HepG2 (cell line): ENCODE measurements around the gene ZBTB37. TPM values are rescaled to one million over a fixed set of nuclear protein-coding genes. Genes with fewer than 3 reads are reported as not detected.

ENCODE experiments used
- AHDC1 ChIP-seq: sonication (generic); formaldehyde crosslinking; IDR thresholded peaks from 2 replicates; pipeline ENCODE4 v1.5.1; 2020; ENCODE audit warnings: mild to moderate bottlenecking, missing genetic modification reagents, borderline replicate concordance
- CEBPG ChIP-seq: IDR thresholded peaks from 2 replicates; pipeline ENCODE4 v1.6.1; 2016
- CENPX ChIP-seq: sonication (generic); formaldehyde crosslinking; IDR thresholded peaks from 2 replicates; pipeline ENCODE4 v1.9.0; 2021; ENCODE audit warnings: mild to moderate bottlenecking, missing genetic modification reagents, moderate library complexity
- CREB3 ChIP-seq: sonication (generic); formaldehyde crosslinking; IDR thresholded peaks from 2 replicates; pipeline ENCODE4 v1.5.0; 2020; ENCODE audit warnings: missing genetic modification reagents
- DDIT3 ChIP-seq: sonication (generic); formaldehyde crosslinking; IDR thresholded peaks from 2 replicates; pipeline ENCODE4 v1.4.0; 2020; ENCODE audit warnings: mild to moderate bottlenecking, missing genetic modification reagents
- KDM3A ChIP-seq: IDR thresholded peaks from 2 replicates; pipeline ENCODE4 v1.6.1; 2018; ENCODE audit warnings: low read depth, missing compliant biosample characterization
- PHF20 ChIP-seq: sonication (generic); formaldehyde crosslinking; IDR thresholded peaks from 2 replicates; pipeline ENCODE4 v1.5.0; 2020; ENCODE audit warnings: mild to moderate bottlenecking, missing genetic modification reagents
- POLR2AphosphoS5 ChIP-seq: IDR thresholded peaks from 2 replicates; pipeline ENCODE4 v1.6.1; 2012; ENCODE audit warnings: low read depth, low read length
- RELA ChIP-seq: sonication (generic); formaldehyde crosslinking; IDR thresholded peaks from 2 replicates; pipeline ENCODE4 v1.4.0; 2020; ENCODE audit warnings: missing genetic modification reagents
- RNF2 ChIP-seq: fragments of 450-650 bp; conservative IDR thresholded peaks from 2 replicates; pipeline ENCODE4 v1.6.1; 2016; ENCODE audit warnings: low read depth
- RXRA ChIP-seq: sonication (generic); formaldehyde crosslinking; IDR thresholded peaks from 2 replicates; pipeline ENCODE4 v1.5.1; 2020; ENCODE audit warnings: missing genetic modification reagents
- SRF ChIP-seq: IDR thresholded peaks from 2 replicates; pipeline ENCODE4 v1.6.1; 2011; ENCODE audit warnings: mild to moderate bottlenecking, low read depth, low read length, moderate library complexity
- TP53 ChIP-seq: sonication (generic); formaldehyde crosslinking; conservative IDR thresholded peaks from 2 replicates; pipeline ENCODE4 v1.4.0; 2020; ENCODE audit warnings: missing genetic modification reagents
- ZBTB10 ChIP-seq: sonication (generic); formaldehyde crosslinking; IDR thresholded peaks from 2 replicates; pipeline ENCODE4 v1.4.0; 2020; ENCODE audit warnings: missing genetic modification reagents, borderline replicate concordance
- ZNF280D ChIP-seq: sonication (generic); formaldehyde crosslinking; IDR thresholded peaks from 2 replicates; pipeline ENCODE4 v1.5.1; 2020; ENCODE audit warnings: mild to moderate bottlenecking, missing genetic modification reagents
- ZNF326 ChIP-seq: sonication (generic); formaldehyde crosslinking; IDR thresholded peaks from 2 replicates; pipeline ENCODE4 v1.4.0; 2020; ENCODE audit warnings: missing genetic modification reagents, borderline replicate concordance
- ZNF530 ChIP-seq: sonication (generic); formaldehyde crosslinking; IDR thresholded peaks from 2 replicates; pipeline ENCODE4 v1.5.0; 2020; ENCODE audit warnings: low read depth, mild to moderate bottlenecking, missing genetic modification reagents
- polyA plus RNA-seq, 8 experiments: library from polyadenylated mRNA; depleted of rRNA in 3 of 8; stranded (reverse) in 7 of 8; unstranded in 1 of 8; fragments of >200 nt; fragmentation: Illumina TruSeq in 4 of 8; extraction: Trizol in 4 of 8; gene quantifications; 2 replicates each; pipeline versions ENCODE4 v1.2.1 to v1.2.3, GENCODE V29; 2011 to 2016; ENCODE audit warnings: low read depth in 4 of 8, missing spikeins in 1 of 8, mixed read lengths in 1 of 8; ENCODE audit not compliant: insufficient read depth in 1 of 8
- total RNA-seq, 5 experiments: library from RNA; depleted of rRNA; stranded (reverse); fragments of >200 nt; fragmentation: Illumina TruSeq; extraction: Trizol; gene quantifications; 2 replicates each; pipeline ENCODE4 v1.2.3, GENCODE V29; 2016; ENCODE audit warnings: low read depth in 1 of 5

Gene ZBTB37
- total and polyA plus RNA-seq, 2 of the 13 experiments (the other 11 are each of a cell fraction or from before 2014, with no cell fraction given) = 2.6 to 7.7 TPM

- TF ChIP-seq ZNF280D (CRISPR knock-in tag) = no peak
- TF ChIP-seq DDIT3 (CRISPR knock-in tag) = no peak
- TF ChIP-seq RNF2 = no peak
- 0 out of 2 replicates have a peak, but pooled peaks have one; percentile 56 for TF ChIP-seq KDM3A (CRISPR knock-in tag)
- TF ChIP-seq PHF20 = peak; percentile 67
- TF ChIP-seq TP53 (CRISPR knock-in tag) = no peak
- TF ChIP-seq ZBTB10 (CRISPR knock-in tag) = 0 out of 2 replicates have a peak, but pooled peaks have one; percentile 48
- TF ChIP-seq RXRA (CRISPR knock-in tag) = peak; percentile 83
- no peak for TF ChIP-seq ZNF530 (CRISPR knock-in tag)
- TF ChIP-seq CREB3 = no peak
- TF ChIP-seq ZNF326 (CRISPR knock-in tag) = no peak
- TF ChIP-seq CENPX (CRISPR knock-in tag) = no peak
- no peak for TF ChIP-seq SRF
- no peak for TF ChIP-seq AHDC1
- no peak for TF ChIP-seq RELA (CRISPR knock-in tag)
- no peak for TF ChIP-seq CEBPG (CRISPR knock-in tag)
- no peak for TF ChIP-seq POLR2AphosphoS5
These were observed at the start of gene ZBTB37 (continued) for GRCh38 chr1:173868266-173869020.
